ENCODE results near the gene FAF2. TPM values are rescaled to one million over a fixed set of nuclear protein-coding genes. Genes with fewer than 3 reads are reported as not detected.

The FAF2 gene, protein sequence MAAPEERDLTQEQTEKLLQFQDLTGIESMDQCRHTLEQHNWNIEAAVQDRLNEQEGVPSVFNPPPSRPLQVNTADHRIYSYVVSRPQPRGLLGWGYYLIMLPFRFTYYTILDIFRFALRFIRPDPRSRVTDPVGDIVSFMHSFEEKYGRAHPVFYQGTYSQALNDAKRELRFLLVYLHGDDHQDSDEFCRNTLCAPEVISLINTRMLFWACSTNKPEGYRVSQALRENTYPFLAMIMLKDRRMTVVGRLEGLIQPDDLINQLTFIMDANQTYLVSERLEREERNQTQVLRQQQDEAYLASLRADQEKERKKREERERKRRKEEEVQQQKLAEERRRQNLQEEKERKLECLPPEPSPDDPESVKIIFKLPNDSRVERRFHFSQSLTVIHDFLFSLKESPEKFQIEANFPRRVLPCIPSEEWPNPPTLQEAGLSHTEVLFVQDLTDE
- total RNA-seq (2022; extraction: Qiagen RNA extraction; ENCODE audit: low read depth) = 47.0 to 54.0 TPM (median 47.9 TPM) in 5 replicates

GRCh38 chr5:176447978-176448608, at the start of gene FAF2:
Gene FAF2, plus strand, starts transcription at chr5:176448385. Its CDS starts 23 bp downstream, at chr5:176448408.

DNA sequence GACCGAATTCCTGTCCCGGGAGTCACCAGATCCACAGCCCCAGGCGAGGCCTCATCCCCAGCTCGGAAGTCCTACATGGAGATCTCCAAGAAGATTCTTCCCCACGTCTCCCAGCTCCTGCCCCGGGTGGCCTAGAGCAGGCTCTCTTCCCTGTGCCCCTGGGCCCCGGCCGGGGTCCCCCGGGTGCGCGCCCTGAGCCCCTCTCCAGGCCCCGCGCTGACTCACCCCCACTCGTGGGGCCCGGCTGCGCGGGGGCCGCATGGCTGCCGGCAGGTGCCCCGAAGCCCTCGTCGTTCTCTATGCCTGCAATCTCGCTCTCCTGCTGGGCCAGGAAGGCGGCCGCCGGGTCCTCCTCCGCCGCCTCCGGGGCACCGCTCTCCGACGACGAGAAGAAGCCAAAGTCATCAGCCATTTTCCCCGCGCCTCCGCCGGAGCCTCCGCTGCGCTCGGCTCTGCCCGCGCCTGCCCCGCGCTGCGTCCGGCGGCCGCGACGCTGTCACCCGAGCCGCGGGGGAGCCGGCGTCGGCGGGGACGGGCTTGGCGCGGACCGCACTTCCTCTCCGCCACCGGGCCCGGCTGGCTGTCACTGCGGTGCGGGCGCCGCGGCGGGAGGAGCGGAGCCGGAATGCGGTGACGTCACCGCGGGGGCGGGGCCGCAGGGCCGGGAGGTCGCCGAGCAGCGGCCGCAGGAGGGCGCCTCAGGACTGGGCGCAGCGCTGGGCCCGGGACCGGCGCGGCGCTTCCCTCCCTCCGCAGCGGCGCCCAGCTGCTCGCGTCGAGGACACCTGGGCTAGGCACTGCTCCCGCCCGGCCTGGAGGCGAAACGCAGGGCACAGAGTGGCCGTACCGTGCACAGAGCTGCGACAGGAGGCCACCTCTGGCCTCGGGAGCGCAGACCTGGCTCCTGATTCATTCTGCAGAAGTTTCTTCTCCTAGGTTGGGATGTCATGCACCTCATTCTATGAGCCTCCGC, 31.9 kb upstream of the FAF2 start, which contains the start of gene CLTB:
TSS of gene CLTB (minus strand) at position 588 of the 973 bp plus-strand sequence. CDS start at position 412, 176 bp downstream.

GRCh38 chr5:176536902-176537553, 88.8 kb downstream of the FAF2 start, which contains the start of gene RNF44:
Gene RNF44, minus strand, starts transcription at chr5:176537402. Its CDS starts 4,930 bp downstream, at chr5:176532472.

DNA sequence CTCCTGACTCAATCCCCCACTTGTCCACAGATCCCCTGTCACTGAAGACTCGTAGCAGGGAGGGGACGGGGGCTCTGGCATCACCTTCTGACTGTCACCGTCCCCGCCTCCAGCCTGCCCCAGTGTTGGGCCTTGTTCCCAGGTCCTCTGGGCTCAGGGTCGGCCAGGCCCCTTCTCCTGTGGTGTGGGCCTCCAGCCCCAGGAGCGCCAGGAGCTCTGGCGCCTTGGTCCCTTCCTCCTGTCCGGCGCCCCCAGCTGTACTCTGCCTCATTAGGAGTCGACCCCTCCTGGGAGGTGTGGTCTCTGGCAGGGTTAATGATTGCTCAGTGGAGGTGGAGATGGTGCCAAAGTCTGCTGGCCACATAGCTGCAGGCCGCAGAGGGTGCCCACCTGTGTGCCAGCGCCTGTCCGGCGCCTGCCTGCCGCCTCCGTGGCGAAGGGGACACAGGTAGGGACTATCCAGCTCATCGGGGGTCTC, 100.8 kb downstream of the FAF2 start, which contains the start of gene CDHR2:
TSS of gene CDHR2 (plus strand) at position 376 of the 478 bp plus-strand sequence. CDS start 16,011 bp downstream, outside the sequence.

Other genes with a start within 250 kb of the FAF2 start
- gene SIMC1, start 210.0 kb upstream of the FAF2 start, total RNA-seq (2022; extraction: Qiagen RNA extraction; ENCODE audit: low read depth) = 10.7 to 16.0 TPM (median 15.0 TPM) in 5 replicates
- 65.0 to 78.5 TPM (median 70.0 TPM) in 5 replicates for gene KIAA1191, start 86.6 kb upstream of the FAF2 start, total RNA-seq (2022; extraction: Qiagen RNA extraction; ENCODE audit: low read depth)
- 0.48 to 1.7 TPM (median 0.65 TPM) in 5 replicates for gene ARL10, start 82.9 kb upstream of the FAF2 start, total RNA-seq (2022; extraction: Qiagen RNA extraction; ENCODE audit: low read depth)
- gene NOP16, start 59.8 kb upstream of the FAF2 start, total RNA-seq (2022; extraction: Qiagen RNA extraction; ENCODE audit: low read depth) = 114 to 148 TPM (median 129 TPM) in 5 replicates
- 242 to 274 TPM (median 264 TPM) in 5 replicates for gene HIGD2A, start 59.6 kb upstream of the FAF2 start, total RNA-seq (2022; extraction: Qiagen RNA extraction; ENCODE audit: low read depth)
- gene CLTB, start 31.8 kb upstream of the FAF2 start, total RNA-seq (2022; extraction: Qiagen RNA extraction; ENCODE audit: low read depth) = 65.7 to 111 TPM (median 105 TPM) in 5 replicates
- 33.6 to 45.2 TPM (median 43.2 TPM) in 5 replicates for gene RNF44, start 89.0 kb downstream of the FAF2 start, total RNA-seq (2022; extraction: Qiagen RNA extraction; ENCODE audit: low read depth)
- 0.04 to 0.15 TPM (median 0.10 TPM) in 4 of 5 replicates, not detected in the other for gene CDHR2, start 101.0 kb downstream of the FAF2 start, total RNA-seq (2022; extraction: Qiagen RNA extraction; ENCODE audit: low read depth)
- gene GPRIN1, start 161.8 kb downstream of the FAF2 start, total RNA-seq (2022; extraction: Qiagen RNA extraction; ENCODE audit: low read depth) = 7.1 to 9.4 TPM (median 9.1 TPM) in 5 replicates
- 1.0 to 1.4 TPM (median 1.2 TPM) in 5 replicates for gene SNCB, start 182.1 kb downstream of the FAF2 start, total RNA-seq (2022; extraction: Qiagen RNA extraction; ENCODE audit: low read depth)
- gene EIF4E1B, start 182.3 kb downstream of the FAF2 start, total RNA-seq (2022; extraction: Qiagen RNA extraction; ENCODE audit: low read depth) = not detected in 5 replicates
- gene TSPAN17, start 199.1 kb downstream of the FAF2 start, total RNA-seq (2022; extraction: Qiagen RNA extraction; ENCODE audit: low read depth) = 53.3 to 66.1 TPM (median 60.2 TPM) in 5 replicates